H9 (cell line): ENCODE data around the gene PGBD5. TPM values are rescaled to one million over a fixed set of nuclear protein-coding genes. Genes with fewer than 3 reads are reported as not detected.

Source experiments
- DNase-seq: peaks from one replicate; pipeline ENCODE4 v3.0.0-alpha.2; 2017
- H2AFZ ChIP-seq: one replicate; pipeline ENCODE4 v1.6.1; 2013; ENCODE audit warnings: mild to moderate bottlenecking, low read length, control low read depth, moderate library complexity
- H2AK5ac ChIP-seq: 2 replicates; pipeline ENCODE4 v1.6.1; 2013; ENCODE audit warnings: low read length, control low read depth, mixed read lengths; ENCODE audit not compliant: insufficient read length
- H2BK120ac ChIP-seq: one replicate; pipeline ENCODE4 v1.6.1; 2013; ENCODE audit warnings: low read depth, mild to moderate bottlenecking, low read length, control low read depth, inconsistent platforms; ENCODE audit not compliant: poor library complexity, severe bottlenecking
- H2BK12ac ChIP-seq: 2 replicates; pipeline ENCODE4 v1.6.1; 2013; ENCODE audit warnings: low read length, control low read depth, mixed read lengths, low read depth; ENCODE audit not compliant: insufficient read length
- H2BK15ac ChIP-seq: 2 replicates; pipeline ENCODE4 v1.6.1; 2013; ENCODE audit warnings: low read depth, low read length, control low read depth
- H2BK20ac ChIP-seq: one replicate; pipeline ENCODE4 v1.6.1; 2013; ENCODE audit warnings: low read depth, mild to moderate bottlenecking, low read length, control low read depth, inconsistent platforms; ENCODE audit not compliant: poor library complexity, severe bottlenecking
- H2BK5ac ChIP-seq: 2 replicates; pipeline ENCODE4 v1.6.1; 2013; ENCODE audit warnings: low read length, control low read depth, mixed read lengths; ENCODE audit not compliant: insufficient read length
- H3K14ac ChIP-seq: 2 replicates; pipeline ENCODE4 v1.6.1; 2013; ENCODE audit warnings: low read length, control low read depth; ENCODE audit not compliant: insufficient read depth
- H3K18ac ChIP-seq: 2 replicates; pipeline ENCODE4 v1.6.1; 2013; ENCODE audit warnings: low read depth, mild to moderate bottlenecking, mixed read lengths, low read length, control low read depth; ENCODE audit not compliant: insufficient read length
- H3K23ac ChIP-seq: 2 replicates; pipeline ENCODE4 v1.6.1; 2013; ENCODE audit warnings: low read length, control low read depth, mixed read lengths, low read depth; ENCODE audit not compliant: insufficient read length
- H3K23me2 ChIP-seq: 2 replicates; pipeline ENCODE4 v1.6.1; 2013; ENCODE audit warnings: low read depth, mild to moderate bottlenecking, mixed read lengths, low read length, control low read depth; ENCODE audit not compliant: insufficient read length, poor library complexity, severe bottlenecking
- H3K27ac ChIP-seq: 2 replicates; pipeline ENCODE4 v1.5.1; 2013; ENCODE audit warnings: low read length, control low read depth, mixed read lengths, low read depth; ENCODE audit not compliant: insufficient read length
- H3K27me3 ChIP-seq: 2 replicates; pipeline ENCODE4 v1.6.1; 2013; ENCODE audit warnings: low read length, control low read depth, inconsistent platforms; ENCODE audit not compliant: insufficient read depth
- H3K4ac ChIP-seq: 2 replicates; pipeline ENCODE4 v1.6.1; 2013; ENCODE audit warnings: low read depth, mild to moderate bottlenecking, control low read depth, inconsistent platforms, low read length, moderate library complexity
- H3K4me1 ChIP-seq: 2 replicates; pipeline ENCODE4 v1.6.1; 2013; ENCODE audit warnings: low read length, control low read depth, inconsistent platforms; ENCODE audit not compliant: insufficient read depth
- H3K4me2 ChIP-seq: 2 replicates; pipeline ENCODE4 v1.6.1; 2013; ENCODE audit warnings: low read length, control low read depth, mixed read lengths; ENCODE audit not compliant: insufficient read length, insufficient read depth
- H3K56ac ChIP-seq: 2 replicates; pipeline ENCODE4 v1.6.1; 2013; ENCODE audit warnings: low read depth, mild to moderate bottlenecking, mixed read lengths, low read length, control low read depth; ENCODE audit not compliant: insufficient read length
- H3K79me1 ChIP-seq: 2 replicates; pipeline ENCODE4 v1.6.1; 2013; ENCODE audit warnings: low read depth, mild to moderate bottlenecking, moderate library complexity, low read length, control low read depth, inconsistent platforms; ENCODE audit not compliant: insufficient read depth, poor library complexity, severe bottlenecking
- H3K79me2 ChIP-seq: 2 replicates; pipeline ENCODE4 v1.6.1; 2013; ENCODE audit warnings: low read length, control low read depth, inconsistent platforms; ENCODE audit not compliant: insufficient read depth
- H3K9ac ChIP-seq: 2 replicates; pipeline ENCODE4 v1.6.1; 2013; ENCODE audit warnings: low read length, control low read depth, mixed read lengths; ENCODE audit not compliant: insufficient read length; ENCODE audit errors: extremely low read depth
- H3K9me3 ChIP-seq: one replicate; pipeline ENCODE4 v1.6.1; 2013; ENCODE audit warnings: low read depth, low read length, inconsistent platforms; ENCODE audit not compliant: control insufficient read depth
- H3T11ph ChIP-seq: one replicate; pipeline ENCODE4 v1.6.1; 2013; ENCODE audit warnings: mild to moderate bottlenecking, low read length, control low read depth, inconsistent platforms
- H4K20me1 ChIP-seq: one replicate; pipeline ENCODE4 v1.6.1; 2013; ENCODE audit not compliant: control insufficient read depth, insufficient read length, insufficient read depth
- H4K5ac ChIP-seq: 2 replicates; pipeline ENCODE4 v1.6.1; 2013; ENCODE audit warnings: low read depth, mild to moderate bottlenecking, mixed read lengths, low read length, control low read depth; ENCODE audit not compliant: insufficient read length
- H4K8ac ChIP-seq: replicated peaks from 2 replicates; pipeline ENCODE4 v1.6.1; 2013; ENCODE audit warnings: low read length, control low read depth, mixed read lengths, low read depth; ENCODE audit not compliant: insufficient read length
- H4K91ac ChIP-seq: 2 replicates; pipeline ENCODE4 v1.6.1; 2013; ENCODE audit warnings: low read depth, mild to moderate bottlenecking, moderate library complexity, mixed read lengths, low read length, control low read depth; ENCODE audit not compliant: insufficient read length
- H3K27ac Mint-ChIP-seq, 3 experiments: 2 replicates in 2 of 3; 3 replicates in 1 of 3; pipeline ENCODE4 v1.8.0; 2020 to 2021; ENCODE audit warnings: mixed read lengths in 3 of 3, mild to moderate bottlenecking in 1 of 3, moderate library complexity in 1 of 3
- H3K27me3 Mint-ChIP-seq: 2 replicates; pipeline ENCODE4 v1.8.0; 2021; ENCODE audit warnings: low read depth, mild to moderate bottlenecking, moderate library complexity, mixed read lengths
- H3K36me3 Mint-ChIP-seq, 3 experiments: 2 replicates in 2 of 3; 3 replicates in 1 of 3; pipeline ENCODE4 v1.8.0; 2020 to 2021; ENCODE audit warnings: low read depth in 3 of 3, mixed read lengths in 3 of 3; ENCODE audit not compliant: insufficient read depth in 1 of 3
- H3K4me1 Mint-ChIP-seq, 2 experiments: 2 replicates each; pipeline ENCODE4 v1.8.0; 2020; ENCODE audit warnings: mixed read lengths in 2 of 2
- H3K4me3 Mint-ChIP-seq, 2 experiments: 2 replicates in 1 of 2; 3 replicates in 1 of 2; pipeline ENCODE4 v1.8.0; 2020 to 2021; ENCODE audit warnings: mild to moderate bottlenecking in 2 of 2, mixed read lengths in 2 of 2, moderate library complexity in 1 of 2
- H3K9me3 Mint-ChIP-seq, 2 experiments: 2 replicates in 1 of 2; 3 replicates in 1 of 2; pipeline ENCODE4 v1.8.0; 2020; ENCODE audit warnings: mild to moderate bottlenecking in 2 of 2, mixed read lengths in 2 of 2, moderate library complexity in 1 of 2
- WGBS: extraction: QIAGEN DNeasy Blood & Tissue Kit; methylation state at CpG from one replicate; pipeline ENCODE4 v1.1.7; 2013; ENCODE audit warnings: missing lambda C conversion rate, low lambda C conversion rate, mixed read lengths; ENCODE audit not compliant: insufficient read length; ENCODE audit errors: extremely low coverage; 5-methylcytosine and 5-hydroxymethylcytosine counted together
- total RNA-seq: library from RNA; stranded (reverse); gene quantifications from 2 replicates; pipeline ENCODE4 v1.2.1, GENCODE V29; 2021
- TF ChIP-seq, protein P1 (sequence below): fragments of 200-600 bp; sonication (generic); conservative IDR thresholded peaks from 3 replicates; pipeline ENCODE4 v1.8.0; 2021; ENCODE audit warnings: antibody characterized with exemption, mild to moderate bottlenecking

The PGBD5 gene
- total RNA-seq, 1 experiment from 2014 or later = 19.1 TPM

DNA sequence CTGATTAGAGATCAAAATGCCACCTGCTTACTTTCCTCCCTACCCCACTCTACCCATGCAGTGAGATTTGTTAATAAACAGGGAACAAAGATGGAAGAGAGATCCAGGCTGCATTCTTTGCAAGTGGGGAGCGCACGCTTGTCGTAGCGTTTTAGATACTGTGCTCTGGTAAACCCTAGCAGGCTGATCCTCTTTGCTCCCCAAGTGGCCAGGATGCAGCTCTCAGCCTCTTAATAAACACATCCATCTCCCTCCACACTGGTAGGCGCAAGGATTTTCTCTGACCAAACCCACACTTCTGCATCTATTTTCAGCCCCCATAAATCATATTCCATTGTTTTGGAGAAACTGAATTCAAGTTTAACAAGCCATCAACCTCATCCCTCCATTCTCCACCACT, 2.9 kb downstream of the PGBD5 start:
- no peaks in the 10 kb centered on the region; the same call in 1 of the 2 replicates for H3K27me3 ChIP-seq
- DNase-seq = no peak
- H4K91ac ChIP-seq = no peak overlapping the region
- no peak overlapping the region for H3K14ac ChIP-seq
- peak overlapping the region; percentile 88 for H3K4me2 ChIP-seq
- H4K8ac ChIP-seq = no peak overlapping the region
- peaks cover 12 to 13% of the 10 kb centered on the region in 2 experiments for H3K9me3 Mint-ChIP-seq
- H3K4me3 Mint-ChIP-seq = peak overlapping the region in 1 of 2 experiments; percentile 90; a peak in 4 of 5 replicates
- peaks cover 12% of the 10 kb centered on the region for H3K23me2 ChIP-seq
- peaks cover 9% of the 10 kb centered on the region; the same call in 1 of the 2 replicates for H3K79me2 ChIP-seq
- no CpG with 5 or more reads among the region's 5 CpGs for WGBS
- H3K79me1 ChIP-seq = peaks cover 2% of the 10 kb centered on the region
- no peak overlapping the region for H3K18ac ChIP-seq
- H3K4me1 Mint-ChIP-seq = peaks cover 49 to 57% of the 10 kb centered on the region in 2 experiments
- no peaks in the 10 kb centered on the region for H3K9me3 ChIP-seq
- H3K56ac ChIP-seq = no peak overlapping the region
- no peaks in the 10 kb centered on the region for H4K20me1 ChIP-seq
- H3K4ac ChIP-seq = no peak overlapping the region
- peaks cover 25% of the 10 kb centered on the region for H3K27me3 Mint-ChIP-seq
- H2BK12ac ChIP-seq = no peak overlapping the region
- TF ChIP-seq, protein P1, sequence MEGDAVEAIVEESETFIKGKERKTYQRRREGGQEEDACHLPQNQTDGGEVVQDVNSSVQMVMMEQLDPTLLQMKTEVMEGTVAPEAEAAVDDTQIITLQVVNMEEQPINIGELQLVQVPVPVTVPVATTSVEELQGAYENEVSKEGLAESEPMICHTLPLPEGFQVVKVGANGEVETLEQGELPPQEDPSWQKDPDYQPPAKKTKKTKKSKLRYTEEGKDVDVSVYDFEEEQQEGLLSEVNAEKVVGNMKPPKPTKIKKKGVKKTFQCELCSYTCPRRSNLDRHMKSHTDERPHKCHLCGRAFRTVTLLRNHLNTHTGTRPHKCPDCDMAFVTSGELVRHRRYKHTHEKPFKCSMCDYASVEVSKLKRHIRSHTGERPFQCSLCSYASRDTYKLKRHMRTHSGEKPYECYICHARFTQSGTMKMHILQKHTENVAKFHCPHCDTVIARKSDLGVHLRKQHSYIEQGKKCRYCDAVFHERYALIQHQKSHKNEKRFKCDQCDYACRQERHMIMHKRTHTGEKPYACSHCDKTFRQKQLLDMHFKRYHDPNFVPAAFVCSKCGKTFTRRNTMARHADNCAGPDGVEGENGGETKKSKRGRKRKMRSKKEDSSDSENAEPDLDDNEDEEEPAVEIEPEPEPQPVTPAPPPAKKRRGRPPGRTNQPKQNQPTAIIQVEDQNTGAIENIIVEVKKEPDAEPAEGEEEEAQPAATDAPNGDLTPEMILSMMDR = no peak
- no peak overlapping the region for H2AK5ac ChIP-seq
- H3T11ph ChIP-seq = no peak overlapping the region
- H2BK20ac ChIP-seq = no peak overlapping the region
- H3K27ac ChIP-seq = no peak overlapping the region
- no peaks in the 10 kb centered on the region; the same call in 1 of the 2 replicates for H3K4me1 ChIP-seq
- H2AFZ ChIP-seq = no peak overlapping the region
- no peak overlapping the region; a peak in 1 of 7 replicates for H3K27ac Mint-ChIP-seq
- H2BK5ac ChIP-seq = no peak overlapping the region
- no peak overlapping the region for H2BK15ac ChIP-seq
- H2BK120ac ChIP-seq = no peak overlapping the region
- H3K9ac ChIP-seq = no peak overlapping the region
- no peak overlapping the region for H4K5ac ChIP-seq
- H3K36me3 Mint-ChIP-seq = peaks cover 15 to 21% (median 20%) of the 10 kb centered on the region in 3 experiments
- no peak overlapping the region for H3K23ac ChIP-seq
